NCI-H748 (cell line): ENCODE measurements around the gene RAB30.

Experiments
- DNase-seq: peaks from one replicate; lab custom pipeline; 2025; ENCODE audit not compliant: unreplicated experiment; lab: John Stamatoyannopoulos, UW

The RAB30 gene

DNA sequence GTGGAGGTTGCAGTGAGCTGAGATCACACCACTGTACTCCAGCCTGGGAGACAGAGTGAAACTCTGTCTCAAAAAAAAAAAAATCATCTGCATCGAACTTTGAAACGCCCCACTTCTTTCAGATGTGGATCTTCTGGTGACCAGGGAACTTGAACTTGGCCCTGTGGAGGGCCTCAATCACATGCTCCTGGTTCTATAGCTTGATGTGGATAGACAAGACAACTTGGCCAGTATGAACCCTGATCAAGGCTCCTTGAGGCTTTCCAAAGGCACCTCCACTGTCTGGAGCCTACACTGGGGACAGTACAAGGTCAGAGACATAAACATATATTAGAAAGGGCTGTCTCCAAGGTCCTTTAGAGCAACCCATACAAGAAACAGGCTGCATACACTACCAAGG lies 30.6 kb downstream of the RAB30 start:
- no peak for DNase-seq

GRCh38 chr11:83039566-83039965 lies 32.1 kb downstream of the RAB30 start:
- no peak for DNase-seq

- DNase-seq = no peak
Observed at GRCh38 chr11:83037877-83038276, 33.8 kb downstream of the RAB30 start.

- DNase-seq = no peak
Observed at GRCh38 chr11:83036701-83037100, 35.0 kb downstream of the RAB30 start.

DNA sequence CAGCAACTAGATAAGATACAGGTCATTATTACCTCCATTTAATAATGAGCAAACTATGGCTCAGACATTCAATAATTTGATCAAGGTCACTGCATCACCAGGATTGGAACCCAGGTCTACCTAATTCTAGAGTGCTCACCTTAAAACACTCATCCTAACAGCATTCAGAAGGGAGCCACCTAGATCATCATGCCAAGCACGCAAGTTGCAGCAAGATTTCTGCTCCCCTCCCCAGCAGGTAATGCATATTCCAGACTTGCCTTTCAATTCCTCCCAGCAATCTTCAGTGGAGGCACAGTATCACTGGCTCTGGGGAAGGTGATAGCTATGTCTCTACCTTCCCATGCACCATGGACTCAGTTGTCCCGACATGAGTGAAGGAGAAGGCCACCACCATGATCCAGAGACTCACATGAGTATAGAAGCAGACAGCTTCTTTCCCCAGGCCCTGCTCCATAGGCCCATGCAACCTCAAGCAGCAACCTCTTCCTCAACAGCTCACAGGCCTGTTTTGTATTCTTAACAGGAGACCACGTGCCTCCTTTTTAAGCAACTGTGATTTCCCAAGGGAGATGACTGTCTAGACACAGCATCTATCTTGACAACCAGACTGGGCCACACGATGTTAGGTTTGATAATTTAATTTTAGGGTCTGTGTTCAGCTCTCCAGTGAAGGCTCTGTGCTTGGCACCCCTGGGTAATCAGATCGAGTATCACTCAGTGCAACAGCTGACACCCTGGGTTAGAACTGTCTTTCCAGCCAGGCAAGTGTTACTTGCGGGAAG lies 36.4 kb downstream of the RAB30 start:
- DNase-seq = no peak

- no peak for DNase-seq
Observed at GRCh38 chr11:83034673-83035014, 37.1 kb downstream of the RAB30 start.

DNA sequence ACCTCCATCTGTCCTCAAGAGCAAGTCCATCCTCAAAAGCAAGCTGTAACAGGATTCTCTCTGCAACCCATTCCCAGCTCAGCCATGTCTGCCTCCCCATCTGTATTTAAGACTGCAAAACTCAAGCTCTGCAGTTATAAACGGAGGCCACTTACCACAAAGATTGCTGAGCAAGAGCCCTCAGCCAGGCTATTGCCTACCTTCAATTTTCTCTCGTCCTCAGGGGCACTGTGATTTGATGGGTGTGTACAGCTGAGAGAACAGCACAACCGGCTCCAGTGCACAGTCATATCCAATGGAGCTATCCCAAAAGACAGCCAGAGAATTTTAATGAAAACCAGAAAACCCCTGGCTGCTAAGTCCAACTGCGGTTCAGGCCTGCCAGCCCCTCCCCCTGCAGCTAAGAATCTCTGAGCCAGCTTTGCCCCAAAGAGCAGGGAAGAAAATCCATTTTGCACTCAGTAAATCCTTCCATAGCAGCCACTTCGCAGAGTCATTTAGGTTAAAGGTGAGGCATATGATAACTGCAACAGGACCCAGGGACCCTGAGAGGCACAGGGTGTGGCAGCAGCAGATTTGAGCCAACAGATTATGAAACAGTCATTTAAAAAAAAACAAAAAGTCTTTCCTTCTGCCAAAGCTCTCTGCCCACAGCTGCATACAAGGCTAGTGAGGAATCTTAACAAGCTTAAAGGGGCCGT lies 37.6 kb downstream of the RAB30 start:
- DNase-seq = peak; percentile 58

GRCh38 chr11:83033371-83033770 lies 38.3 kb downstream of the RAB30 start:
- DNase-seq = no peak

DNA sequence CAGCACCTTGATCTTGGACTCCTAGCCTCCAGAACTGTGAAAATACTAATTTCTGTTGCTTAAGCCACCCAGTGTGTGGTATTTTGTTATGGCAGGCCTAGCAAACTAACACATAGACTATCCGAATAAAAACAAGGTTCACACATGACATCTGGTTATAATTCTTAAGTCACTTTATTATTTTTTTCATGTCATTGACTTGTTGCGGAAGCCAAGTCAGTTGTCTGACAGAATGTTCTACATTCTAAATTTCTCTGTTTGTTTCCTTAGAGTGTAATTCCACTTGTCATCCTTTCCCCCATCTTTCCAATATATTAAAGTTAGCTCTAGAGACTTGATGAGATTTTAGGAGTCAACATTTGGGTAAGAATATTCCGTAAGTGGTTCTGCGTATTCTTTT lies 40.6 kb downstream of the RAB30 start:
- no peak for DNase-seq

DNA sequence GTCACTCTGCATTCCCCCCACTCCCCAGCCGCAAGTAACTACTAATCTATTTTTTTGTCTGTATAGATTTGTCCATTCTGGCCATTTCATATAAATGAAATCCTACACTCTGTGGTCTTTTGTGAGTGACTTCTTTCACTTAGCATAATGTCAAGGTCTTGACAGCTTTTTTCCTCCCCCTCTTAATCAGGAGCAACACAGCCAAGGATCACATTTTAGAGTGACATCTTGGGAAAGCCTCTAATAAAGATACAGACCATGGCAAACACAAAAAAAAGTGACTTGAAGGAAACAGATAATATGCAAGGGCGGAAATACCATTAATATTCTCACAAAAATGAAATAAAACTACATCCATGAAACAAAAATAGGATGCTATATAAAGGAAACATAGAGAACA lies 43.9 kb downstream of the RAB30 start:
- no peak for DNase-seq

GRCh38 chr11:83027289-83027688 lies 44.4 kb downstream of the RAB30 start:
- DNase-seq = no peak

- DNase-seq = no peak
Observed at GRCh38 chr11:83026229-83026628, 45.5 kb downstream of the RAB30 start.

DNA sequence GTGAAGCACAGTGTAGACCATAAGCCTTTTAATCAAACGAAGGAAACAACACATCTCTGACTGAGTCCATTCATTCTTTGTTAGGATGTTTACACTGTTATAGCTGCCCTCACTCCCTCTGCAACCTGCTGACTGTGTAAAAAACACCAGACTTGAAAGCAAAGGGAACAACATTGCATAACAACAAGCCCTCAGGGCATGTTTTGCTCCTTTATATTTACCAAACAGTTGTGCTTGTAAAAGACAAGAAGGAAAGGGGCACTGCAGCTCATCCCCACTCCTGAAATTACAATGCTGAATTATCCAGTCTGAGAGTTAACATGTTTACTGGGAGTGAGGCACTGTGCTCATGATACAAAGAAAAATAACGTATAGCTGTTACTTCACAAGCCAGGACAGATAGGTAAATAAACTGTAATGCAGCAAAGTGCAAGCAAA lies 46.4 kb downstream of the RAB30 start:
- peak; percentile 82 for DNase-seq

DNA sequence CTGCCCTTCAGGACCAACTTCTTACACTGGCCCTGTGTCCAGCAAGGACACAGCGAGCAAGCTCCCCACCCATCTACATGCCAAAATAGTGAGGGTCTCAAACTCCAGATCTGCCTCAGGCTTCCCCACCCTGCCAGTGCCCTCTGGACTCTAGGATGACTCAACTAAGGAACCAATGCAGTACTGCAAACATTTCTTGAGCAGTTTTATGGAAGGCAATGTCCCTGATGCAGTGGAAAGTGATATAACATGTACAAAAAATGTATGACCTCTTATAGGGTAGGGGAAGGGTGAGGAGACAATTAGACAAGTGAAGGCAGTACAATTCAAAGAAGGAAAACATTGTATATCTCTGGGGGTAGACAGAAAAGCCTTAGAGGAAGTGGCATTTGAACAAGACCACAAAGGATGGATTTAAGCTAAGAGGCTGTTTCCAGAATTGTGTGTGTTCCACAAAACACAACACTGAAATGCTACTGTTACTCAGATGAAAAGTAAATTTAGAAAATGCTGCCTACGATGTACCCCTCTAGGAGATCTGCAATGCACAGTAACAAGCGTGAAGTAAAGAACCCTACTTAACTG lies 47.3 kb downstream of the RAB30 start:
- DNase-seq = no peak

- no peak for DNase-seq
Observed at GRCh38 chr11:83023410-83023809, 48.3 kb downstream of the RAB30 start.

DNA sequence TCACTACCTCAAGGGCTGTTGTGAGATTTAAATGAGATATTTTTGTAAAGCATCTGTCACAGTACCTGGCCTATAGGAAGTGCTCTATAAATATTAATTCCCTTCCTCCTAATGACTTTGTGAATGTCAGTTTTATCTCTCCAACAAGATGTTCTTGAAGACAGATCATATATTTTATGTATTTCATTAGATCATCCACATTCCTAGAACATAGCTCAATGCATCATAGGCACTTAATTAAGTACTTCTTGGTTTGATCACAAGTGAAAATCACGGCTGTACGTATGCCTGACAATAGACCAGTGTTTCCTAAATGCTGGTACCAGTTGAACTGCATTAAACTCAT lies 49.9 kb downstream of the RAB30 start:
- DNase-seq = no peak

GRCh38 chr11:83020942-83021779 lies 50.5 kb downstream of the RAB30 start:
- DNase-seq = no peak

- peak; percentile 20 for DNase-seq
Observed at GRCh38 chr11:83019888-83020579, 51.7 kb downstream of the RAB30 start.

- DNase-seq = no peak
Observed at GRCh38 chr11:83014951-83015350, 56.7 kb downstream of the RAB30 start.

DNA sequence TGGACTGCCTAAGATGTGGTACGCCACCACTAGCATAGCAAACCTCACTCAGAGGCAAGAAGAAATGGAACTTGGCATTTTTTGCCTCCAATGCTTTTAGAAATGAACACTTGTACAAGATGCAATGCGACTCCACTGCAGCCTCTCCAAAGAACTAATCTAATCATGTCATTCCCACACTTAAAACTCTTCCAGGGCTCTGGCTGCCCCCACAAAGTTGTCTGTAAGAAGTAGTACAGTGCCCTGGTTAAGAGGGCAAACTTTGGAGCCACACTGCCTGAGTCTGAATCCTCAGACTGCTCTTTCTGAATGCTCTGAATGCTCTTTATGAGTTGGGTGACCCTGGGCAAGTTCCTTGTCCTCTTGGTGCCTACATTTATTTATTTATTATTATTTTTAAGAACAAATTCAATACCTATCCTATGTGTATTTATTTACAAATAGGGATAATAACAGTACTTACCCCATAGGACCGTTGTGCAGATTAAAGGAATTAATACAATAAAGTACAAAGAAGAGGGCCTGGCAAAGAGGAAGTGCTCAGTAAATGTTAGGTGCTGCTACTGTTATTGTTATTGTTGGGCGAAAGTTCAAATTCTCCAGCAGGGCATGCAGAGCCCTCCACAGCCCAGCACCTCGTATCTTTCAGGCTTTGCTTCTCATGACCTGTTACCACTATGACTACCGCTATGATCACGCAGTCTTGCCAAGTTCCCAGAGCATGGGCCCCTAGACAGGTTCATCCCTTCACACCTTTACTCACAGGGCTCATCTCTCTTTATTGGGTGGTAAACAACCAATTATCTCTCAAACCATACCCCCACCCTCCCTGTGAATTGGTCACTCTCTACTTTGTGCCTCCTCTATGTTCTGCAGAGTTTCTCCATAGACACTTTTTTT lies 59.3 kb downstream of the RAB30 start:
- DNase-seq = no peak
